GM23338 (cell line): Measurements from ENCODE around the gene SFN. TPM values are rescaled to one million over a fixed set of nuclear protein-coding genes. Genes with fewer than 3 reads are reported as not detected.

ENCODE experiments used
- ATAC-seq: fragments of 200-7000 bp; cut with Tn5 transposase; 3 replicates; pipeline ENCODE4 v1.9.1; 2020
- DNase-seq: peaks from one replicate; pipeline ENCODE4 v3.0.0-alpha.2; 2015; ENCODE audit warnings: low spot score
- H2AFZ ChIP-seq: fragments of 200-600 bp; sonication (generic); 2 replicates; pipeline ENCODE4 v1.8.0; 2016; ENCODE audit warnings: antibody characterized with exemption, mild to moderate bottlenecking, moderate library complexity
- H3F3A ChIP-seq: fragments of 200-600 bp; sonication (generic); replicated peaks from 2 replicates; pipeline ENCODE4 v1.8.0; 2017; ENCODE audit warnings: antibody characterized with exemption, mixed run types, low read depth
- H3K27ac ChIP-seq: fragments of 200-600 bp; sonication (generic); 2 replicates; pipeline ENCODE4 v1.6.1; 2016; ENCODE audit warnings: low read depth
- H3K27me3 ChIP-seq: fragments of 200-600 bp; sonication (generic); 2 replicates; pipeline ENCODE4 v1.8.0; 2016; ENCODE audit warnings: mild to moderate bottlenecking, mixed run types, moderate library complexity; ENCODE audit not compliant: insufficient read depth
- H3K36me3 ChIP-seq: fragments of 200-600 bp; sonication (generic); 2 replicates; pipeline ENCODE4 v1.8.0; 2016; ENCODE audit warnings: mild to moderate bottlenecking; ENCODE audit not compliant: insufficient read depth
- H3K4me1 ChIP-seq: fragments of 200-600 bp; sonication (generic); 2 replicates; pipeline ENCODE4 v1.8.0; 2016; ENCODE audit warnings: mild to moderate bottlenecking, moderate library complexity; ENCODE audit not compliant: insufficient read depth
- H3K4me2 ChIP-seq: fragments of 200-600 bp; sonication (generic); 2 replicates; pipeline ENCODE4 v1.7.1; 2017; ENCODE audit warnings: mixed run types
- H3K4me3 ChIP-seq: fragments of 200-600 bp; sonication (generic); 2 replicates; pipeline ENCODE4 v1.6.1; 2016; ENCODE audit warnings: mixed run types
- H3K79me2 ChIP-seq: fragments of 200-600 bp; sonication (generic); replicated peaks from 2 replicates; pipeline ENCODE4 v1.8.0; 2017; ENCODE audit warnings: mild to moderate bottlenecking; ENCODE audit not compliant: insufficient read depth
- H3K9me2 ChIP-seq: fragments of 200-600 bp; sonication (generic); 2 replicates; pipeline ENCODE4 v1.8.0; 2017; ENCODE audit not compliant: insufficient read depth
- H4K20me1 ChIP-seq: fragments of 200-600 bp; sonication (generic); replicated peaks from 2 replicates; pipeline ENCODE4 v1.8.0; 2017; ENCODE audit warnings: mild to moderate bottlenecking; ENCODE audit not compliant: insufficient read depth
- H3K27ac Mint-ChIP-seq: 2 replicates; pipeline ENCODE4 v1.8.0; 2020; ENCODE audit warnings: inconsistent platforms, mild to moderate bottlenecking, moderate library complexity, mixed read lengths
- H3K27me3 Mint-ChIP-seq: 3 replicates; pipeline ENCODE4 v1.8.0; 2022; ENCODE audit warnings: low read depth, mild to moderate bottlenecking, moderate library complexity, mixed read lengths, inconsistent platforms; ENCODE audit not compliant: insufficient read depth, poor library complexity
- H3K36me3 Mint-ChIP-seq: 3 replicates; pipeline ENCODE4 v1.8.0; 2021; ENCODE audit warnings: low read depth, mild to moderate bottlenecking, inconsistent platforms, moderate library complexity, mixed read lengths
- H3K4me1 Mint-ChIP-seq: 3 replicates; pipeline ENCODE4 v1.8.0; 2020; ENCODE audit warnings: mild to moderate bottlenecking, inconsistent platforms, mixed read lengths
- H3K4me3 Mint-ChIP-seq: 3 replicates; pipeline ENCODE4 v1.8.0; 2021; ENCODE audit warnings: moderate library complexity, mild to moderate bottlenecking, inconsistent platforms, mixed read lengths
- H3K9me3 Mint-ChIP-seq: 3 replicates; pipeline ENCODE4 v1.8.0; 2020; ENCODE audit warnings: moderate library complexity, mild to moderate bottlenecking, inconsistent platforms, mixed read lengths
- CREB1 ChIP-seq: fragments of 250-450 bp; sonication (Bioruptor Pico); IDR thresholded peaks from 2 replicates; pipeline ENCODE4 v1.5.0; 2020; ENCODE audit warnings: low read depth, mild to moderate bottlenecking, moderate library complexity
- EZH2 ChIP-seq: fragments of 200-600 bp; sonication (generic); IDR thresholded peaks from one replicate; pipeline ENCODE4 v1.8.0; 2017; ENCODE audit warnings: antibody characterized with exemption, mild to moderate bottlenecking, low read depth; ENCODE audit not compliant: unreplicated experiment
- EZH2phosphoT487 ChIP-seq: fragments of 200-600 bp; sonication (generic); IDR thresholded peaks from one replicate; pipeline ENCODE4 v1.8.1; 2018; ENCODE audit warnings: antibody characterized with exemption; ENCODE audit not compliant: unreplicated experiment
- NANOG ChIP-seq: IDR thresholded peaks from 2 replicates; pipeline ENCODE4 v1.6.1; 2016; ENCODE audit warnings: antibody characterized with exemption, borderline replicate concordance
- POLR2AphosphoS5 ChIP-seq: IDR thresholded peaks from 2 replicates; pipeline ENCODE4 v1.6.1; 2016; ENCODE audit warnings: antibody characterized with exemption, low read depth
- STAT1 ChIP-seq: IDR thresholded peaks from one replicate; pipeline ENCODE4 v1.6.1; 2016; ENCODE audit warnings: antibody characterized with exemption; ENCODE audit not compliant: unreplicated experiment
- ZNF114 ChIP-seq: fragments of 250-450 bp; sonication (Bioruptor Pico); IDR thresholded peaks from 2 replicates; pipeline ENCODE4 v1.5.0; 2020; ENCODE audit warnings: mild to moderate bottlenecking, moderate library complexity
- ZNF331 ChIP-seq: fragments of 250-450 bp; sonication (Bioruptor Pico); IDR thresholded peaks from 2 replicates; pipeline ENCODE4 v1.5.0; 2020; ENCODE audit warnings: low read depth, mild to moderate bottlenecking, moderate library complexity
- polyA plus RNA-seq: library from polyadenylated mRNA; unstranded; fragments of >200 nt; fragmentation: Nextera tagmentation; extraction: Ambion mirVana; gene quantifications from 2 replicates; pipeline ENCODE4 v1.2.1, GENCODE V29; 2016
- total RNA-seq: library from RNA; depleted of rRNA; stranded (reverse); fragments of >200 nt; shearing (Covaris generic); gene quantifications from 2 replicates; pipeline ENCODE4 v1.2.3, GENCODE V29; 2014
- TF ChIP-seq, protein P1 (sequence below), 2 experiments: fragments of 200-600 bp in 1 of 2; sonication (generic) in 1 of 2; conservative IDR thresholded peaks; 2 replicates each; pipeline versions ENCODE4 v1.5.1 to v1.6.1; 2016 to 2017; ENCODE audit warnings: antibody characterized with exemption in 2 of 2, low read depth in 2 of 2, mild to moderate bottlenecking in 2 of 2, moderate library complexity in 1 of 2
- TF ChIP-seq, protein P2 (sequence below): IDR thresholded peaks from one replicate; pipeline ENCODE4 v1.6.1; 2018; ENCODE audit warnings: antibody characterized with exemption; ENCODE audit not compliant: unreplicated experiment
- TF ChIP-seq, protein P3 (sequence below): IDR thresholded peaks from 2 replicates; pipeline ENCODE4 v1.6.1; 2016; ENCODE audit warnings: antibody characterized with exemption

Gene SFN
- total and polyA plus RNA-seq, 2 experiments from 2014 or later, result 1.8 to 2.6 TPM

DNA sequence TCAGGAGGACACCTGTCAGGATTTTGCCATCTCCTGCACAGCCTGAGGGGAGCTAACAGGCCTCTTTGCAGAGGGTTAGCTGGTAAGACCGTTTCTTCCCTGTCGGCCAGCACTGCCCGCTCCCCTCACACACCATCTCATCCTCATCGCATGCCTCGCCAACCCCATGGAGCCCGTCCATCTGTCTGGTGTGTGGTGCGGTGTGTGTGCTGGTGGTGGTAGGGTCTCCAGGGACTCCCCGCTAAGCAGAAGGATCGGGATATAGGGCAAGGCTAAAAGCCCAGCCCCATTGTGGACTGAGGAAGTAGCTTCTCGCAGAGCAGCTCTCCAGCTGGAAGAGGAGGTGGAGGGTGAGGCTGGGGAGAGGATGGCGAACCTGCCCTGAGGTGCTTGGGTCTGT lies 6.8 kb upstream of the SFN start (continued):
- TF ChIP-seq, protein P1, sequence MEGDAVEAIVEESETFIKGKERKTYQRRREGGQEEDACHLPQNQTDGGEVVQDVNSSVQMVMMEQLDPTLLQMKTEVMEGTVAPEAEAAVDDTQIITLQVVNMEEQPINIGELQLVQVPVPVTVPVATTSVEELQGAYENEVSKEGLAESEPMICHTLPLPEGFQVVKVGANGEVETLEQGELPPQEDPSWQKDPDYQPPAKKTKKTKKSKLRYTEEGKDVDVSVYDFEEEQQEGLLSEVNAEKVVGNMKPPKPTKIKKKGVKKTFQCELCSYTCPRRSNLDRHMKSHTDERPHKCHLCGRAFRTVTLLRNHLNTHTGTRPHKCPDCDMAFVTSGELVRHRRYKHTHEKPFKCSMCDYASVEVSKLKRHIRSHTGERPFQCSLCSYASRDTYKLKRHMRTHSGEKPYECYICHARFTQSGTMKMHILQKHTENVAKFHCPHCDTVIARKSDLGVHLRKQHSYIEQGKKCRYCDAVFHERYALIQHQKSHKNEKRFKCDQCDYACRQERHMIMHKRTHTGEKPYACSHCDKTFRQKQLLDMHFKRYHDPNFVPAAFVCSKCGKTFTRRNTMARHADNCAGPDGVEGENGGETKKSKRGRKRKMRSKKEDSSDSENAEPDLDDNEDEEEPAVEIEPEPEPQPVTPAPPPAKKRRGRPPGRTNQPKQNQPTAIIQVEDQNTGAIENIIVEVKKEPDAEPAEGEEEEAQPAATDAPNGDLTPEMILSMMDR (conservative IDR thresholded peaks at IDR 0.05; ENCODE audit: low read depth in 2 of 2), result no peak
- TF ChIP-seq ZNF114 (no peak), ZNF331 (CRISPR knock-in tag) (no peak)

DNA sequence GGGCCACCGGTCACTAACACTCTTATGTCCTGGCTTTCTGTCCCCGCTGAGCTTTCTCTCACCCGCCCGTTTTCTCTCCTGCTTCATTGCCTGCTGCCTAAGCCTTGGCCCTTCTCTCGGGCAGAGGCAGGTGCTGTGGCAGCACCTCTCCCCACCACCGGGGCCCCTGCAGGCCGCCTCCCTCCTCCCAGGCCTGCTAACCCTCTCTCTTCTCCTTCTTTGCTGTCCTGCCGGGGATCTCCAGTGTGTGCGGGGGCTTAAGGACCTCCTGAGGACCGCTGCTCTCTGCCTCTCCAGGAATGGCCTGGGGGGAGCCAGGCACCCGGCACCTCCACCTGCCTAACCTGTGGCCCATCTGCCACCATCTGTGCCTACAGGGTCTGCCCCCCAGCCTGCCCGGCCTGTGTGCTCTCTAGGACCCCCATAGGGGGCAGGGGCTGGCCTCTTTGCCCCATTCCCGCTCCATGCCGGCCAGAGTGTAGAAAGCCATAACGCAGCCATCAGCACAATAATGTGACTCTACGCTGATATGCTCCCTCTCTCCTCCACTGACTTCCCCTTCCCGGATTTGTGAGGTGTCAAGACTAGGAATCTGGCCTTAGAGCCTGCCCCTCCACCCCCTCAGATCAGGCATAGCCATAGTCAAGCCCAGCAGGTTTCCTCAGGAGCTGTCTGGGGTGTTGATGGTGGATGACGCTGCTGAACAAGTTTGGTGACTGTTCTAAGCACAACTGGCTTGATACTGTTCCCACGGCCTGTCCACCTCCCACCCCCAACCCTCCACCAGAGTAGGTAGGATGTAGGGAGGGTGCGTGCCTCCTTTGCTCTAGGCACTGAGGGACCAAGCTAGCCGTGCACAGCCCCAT lies 6.1 kb upstream of the SFN start:
- no peaks in the 10 kb centered on the region for H4K20me1 ChIP-seq
- Mint-ChIP-seq H3K27me3 (peaks cover 6% of the 10 kb centered on the region), H3K27ac (peak overlapping the region; percentile 73; the same call in 1 of the 2 replicates), H3K9me3 (no peaks in the 10 kb centered on the region), H3K4me1 (peaks cover 30% of the 10 kb centered on the region), H3K4me3 (no peak overlapping the region), H3K36me3 (peaks cover 18% of the 10 kb centered on the region)
- H2AFZ ChIP-seq, result no peak overlapping the region
- H3K27ac ChIP-seq, result no peak overlapping the region
- H3K4me3 ChIP-seq, result no peak overlapping the region
- peaks cover 2% of the 10 kb centered on the region; the same call in 1 of the 2 replicates for H3K36me3 ChIP-seq
- H3K79me2 ChIP-seq, result no peaks in the 10 kb centered on the region
- no peaks in the 10 kb centered on the region for H3K9me2 ChIP-seq
- ATAC-seq (peak; percentile 57), DNase-seq (no peak)
- peaks cover 7% of the 10 kb centered on the region; the same call in 1 of the 2 replicates for H3K4me1 ChIP-seq
- H3F3A ChIP-seq, result no peaks in the 10 kb centered on the region; the same call in 1 of the 2 replicates
- H3K27me3 ChIP-seq, result no peaks in the 10 kb centered on the region
- H3K4me2 ChIP-seq, result no peak overlapping the region
- TF ChIP-seq, protein P2, sequence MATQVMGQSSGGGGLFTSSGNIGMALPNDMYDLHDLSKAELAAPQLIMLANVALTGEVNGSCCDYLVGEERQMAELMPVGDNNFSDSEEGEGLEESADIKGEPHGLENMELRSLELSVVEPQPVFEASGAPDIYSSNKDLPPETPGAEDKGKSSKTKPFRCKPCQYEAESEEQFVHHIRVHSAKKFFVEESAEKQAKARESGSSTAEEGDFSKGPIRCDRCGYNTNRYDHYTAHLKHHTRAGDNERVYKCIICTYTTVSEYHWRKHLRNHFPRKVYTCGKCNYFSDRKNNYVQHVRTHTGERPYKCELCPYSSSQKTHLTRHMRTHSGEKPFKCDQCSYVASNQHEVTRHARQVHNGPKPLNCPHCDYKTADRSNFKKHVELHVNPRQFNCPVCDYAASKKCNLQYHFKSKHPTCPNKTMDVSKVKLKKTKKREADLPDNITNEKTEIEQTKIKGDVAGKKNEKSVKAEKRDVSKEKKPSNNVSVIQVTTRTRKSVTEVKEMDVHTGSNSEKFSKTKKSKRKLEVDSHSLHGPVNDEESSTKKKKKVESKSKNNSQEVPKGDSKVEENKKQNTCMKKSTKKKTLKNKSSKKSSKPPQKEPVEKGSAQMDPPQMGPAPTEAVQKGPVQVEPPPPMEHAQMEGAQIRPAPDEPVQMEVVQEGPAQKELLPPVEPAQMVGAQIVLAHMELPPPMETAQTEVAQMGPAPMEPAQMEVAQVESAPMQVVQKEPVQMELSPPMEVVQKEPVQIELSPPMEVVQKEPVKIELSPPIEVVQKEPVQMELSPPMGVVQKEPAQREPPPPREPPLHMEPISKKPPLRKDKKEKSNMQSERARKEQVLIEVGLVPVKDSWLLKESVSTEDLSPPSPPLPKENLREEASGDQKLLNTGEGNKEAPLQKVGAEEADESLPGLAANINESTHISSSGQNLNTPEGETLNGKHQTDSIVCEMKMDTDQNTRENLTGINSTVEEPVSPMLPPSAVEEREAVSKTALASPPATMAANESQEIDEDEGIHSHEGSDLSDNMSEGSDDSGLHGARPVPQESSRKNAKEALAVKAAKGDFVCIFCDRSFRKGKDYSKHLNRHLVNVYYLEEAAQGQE, result no peak
- TF ChIP-seq EZH2phosphoT487 (no peak), CREB1 (CRISPR knock-in tag) (no peak), EZH2 (no peak), STAT1 (no peak), ZNF331 (CRISPR knock-in tag) (no peak), NANOG (no peak), POLR2AphosphoS5 (no peak), ZNF114 (no peak)
- TF ChIP-seq, protein P1 (conservative IDR thresholded peaks at IDR 0.05; ENCODE audit: low read depth in 2 of 2), result no peak
- TF ChIP-seq, protein P3, sequence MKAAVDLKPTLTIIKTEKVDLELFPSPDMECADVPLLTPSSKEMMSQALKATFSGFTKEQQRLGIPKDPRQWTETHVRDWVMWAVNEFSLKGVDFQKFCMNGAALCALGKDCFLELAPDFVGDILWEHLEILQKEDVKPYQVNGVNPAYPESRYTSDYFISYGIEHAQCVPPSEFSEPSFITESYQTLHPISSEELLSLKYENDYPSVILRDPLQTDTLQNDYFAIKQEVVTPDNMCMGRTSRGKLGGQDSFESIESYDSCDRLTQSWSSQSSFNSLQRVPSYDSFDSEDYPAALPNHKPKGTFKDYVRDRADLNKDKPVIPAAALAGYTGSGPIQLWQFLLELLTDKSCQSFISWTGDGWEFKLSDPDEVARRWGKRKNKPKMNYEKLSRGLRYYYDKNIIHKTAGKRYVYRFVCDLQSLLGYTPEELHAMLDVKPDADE, result no peak
